Trophoblast cell (in vitro differentiated cells and primary cell): ENCODE data around the gene FBXO31.
A peak's percentile ranks its signal among the peaks of the same experiment; 100 is the strongest.

Experiments
- DNase-seq, 2 donors: peaks; one replicate each; pipeline ENCODE4 v3.0.0-alpha.2; 2016
- H2AFZ ChIP-seq: 2 replicates; pipeline ENCODE4 v1.6.1; 2013; ENCODE audit warnings: low read length, moderate library complexity, mild to moderate bottlenecking; ENCODE audit not compliant: insufficient read depth, poor library complexity
- H2AK5ac ChIP-seq: 2 replicates; pipeline ENCODE4 v1.6.1; 2013; ENCODE audit warnings: mild to moderate bottlenecking, low read length
- H2BK120ac ChIP-seq: 2 replicates; pipeline ENCODE4 v1.6.1; 2013; ENCODE audit warnings: low read length, mild to moderate bottlenecking, moderate library complexity; ENCODE audit not compliant: insufficient read depth, poor library complexity
- H2BK12ac ChIP-seq: 2 replicates; pipeline ENCODE4 v1.6.1; 2013; ENCODE audit warnings: mild to moderate bottlenecking, low read length, moderate library complexity
- H2BK5ac ChIP-seq: 2 replicates; pipeline ENCODE4 v1.6.1; 2013; ENCODE audit warnings: low read length, low read depth, moderate library complexity, mild to moderate bottlenecking; ENCODE audit not compliant: poor library complexity
- H3K14ac ChIP-seq: 2 replicates; pipeline ENCODE4 v1.6.1; 2013; ENCODE audit warnings: mild to moderate bottlenecking, low read length
- H3K18ac ChIP-seq: 2 replicates; pipeline ENCODE4 v1.6.1; 2013; ENCODE audit warnings: mild to moderate bottlenecking, low read length
- H3K23ac ChIP-seq: 2 replicates; pipeline ENCODE4 v1.6.1; 2013; ENCODE audit warnings: low read length
- H3K27ac ChIP-seq: 2 replicates; pipeline ENCODE4 v1.5.1; 2013; ENCODE audit warnings: low read depth, mild to moderate bottlenecking, inconsistent platforms, low read length, moderate library complexity
- H3K27me3 ChIP-seq: 2 replicates; pipeline ENCODE4 v1.6.1; 2013; ENCODE audit warnings: inconsistent platforms, mild to moderate bottlenecking, low read length, moderate library complexity; ENCODE audit not compliant: insufficient read depth
- H3K36me3 ChIP-seq, 2 experiments: 1 replicate in 1 of 2; 2 replicates in 1 of 2; pipeline ENCODE4 v1.6.1; 2013; ENCODE audit warnings: low read length in 2 of 2, mild to moderate bottlenecking in 2 of 2, moderate library complexity in 1 of 2; ENCODE audit not compliant: insufficient read depth in 2 of 2, control insufficient read depth in 1 of 2
- H3K4ac ChIP-seq: 2 replicates; pipeline ENCODE4 v1.6.1; 2013; ENCODE audit warnings: low read depth, mild to moderate bottlenecking, low read length, moderate library complexity
- H3K4me1 ChIP-seq, 2 experiments: 1 replicate in 1 of 2; 2 replicates in 1 of 2; pipeline ENCODE4 v1.6.1; 2013; ENCODE audit warnings: low read length in 2 of 2, mild to moderate bottlenecking in 2 of 2, moderate library complexity in 1 of 2; ENCODE audit not compliant: insufficient read depth in 2 of 2, control insufficient read depth in 1 of 2
- H3K4me2 ChIP-seq: 2 replicates; pipeline ENCODE4 v1.6.1; 2013; ENCODE audit warnings: inconsistent platforms, mild to moderate bottlenecking, low read length, moderate library complexity
- H3K4me3 ChIP-seq: 2 replicates; pipeline ENCODE4 v1.5.1; 2013; ENCODE audit warnings: mild to moderate bottlenecking, low read depth, low read length, inconsistent platforms
- H3K79me1 ChIP-seq: one replicate; pipeline ENCODE4 v1.6.1; 2013; ENCODE audit warnings: low read length
- H3K79me2 ChIP-seq: 2 replicates; pipeline ENCODE4 v1.6.1; 2013; ENCODE audit warnings: low read length, mild to moderate bottlenecking; ENCODE audit not compliant: control insufficient read depth, insufficient read depth, poor library complexity
- H3K9ac ChIP-seq: 2 replicates; pipeline ENCODE4 v1.6.1; 2013; ENCODE audit warnings: mild to moderate bottlenecking, low read length
- H3K9me3 ChIP-seq: 2 replicates; pipeline ENCODE4 v1.6.1; 2013; ENCODE audit warnings: low read depth, mild to moderate bottlenecking, control low read depth, inconsistent platforms, low read length; ENCODE audit not compliant: insufficient read depth
- H4K12ac ChIP-seq: 2 replicates; pipeline ENCODE4 v1.6.1; 2013; ENCODE audit warnings: low read depth, mild to moderate bottlenecking, low read length, moderate library complexity
- H4K8ac ChIP-seq: 2 replicates; pipeline ENCODE4 v1.6.1; 2013; ENCODE audit warnings: low read depth, mild to moderate bottlenecking, low read length, moderate library complexity
- H4K91ac ChIP-seq: one replicate; pipeline ENCODE4 v1.6.1; 2013; ENCODE audit warnings: low read depth, mild to moderate bottlenecking, low read length, moderate library complexity
- WGBS: extraction: QIAGEN DNeasy Blood & Tissue Kit; methylation state at CpG from one replicate; pipeline ENCODE4 v1.1.7; 2013; ENCODE audit warnings: missing lambda C conversion rate; ENCODE audit not compliant: insufficient read length, insufficient coverage; ENCODE audit errors: extremely low coverage; 5-methylcytosine and 5-hydroxymethylcytosine counted together

The FBXO31 gene

GRCh38 chr16:87279094-87279658, 104.4 kb downstream of the FBXO31 start:
- no peak overlapping the region for H4K91ac ChIP-seq

GRCh38 chr16:87278191-87279093, 105.1 kb downstream of the FBXO31 start:
- peak overlapping the region; percentile 43 for H3K14ac ChIP-seq
- H3K4me2 ChIP-seq, result no peak overlapping the region
- H2BK120ac ChIP-seq, result peak overlapping the region; percentile 8
- H3K79me2 ChIP-seq, result no peaks in the 10 kb centered on the region
- no peaks in the 10 kb centered on the region for H3K36me3 ChIP-seq
- H3K4me3 ChIP-seq, result peak overlapping the region; percentile 16
- H2AK5ac ChIP-seq, result peak overlapping the region; percentile 80
- H3K18ac ChIP-seq, result peak overlapping the region; percentile 16
- H3K4me1 ChIP-seq, result no peaks in the 10 kb centered on the region
- H2BK5ac ChIP-seq, result no peak overlapping the region
- peak overlapping the region; percentile 50 for H4K91ac ChIP-seq
- H2AFZ ChIP-seq, result no peak overlapping the region
- H2BK12ac ChIP-seq, result peak overlapping the region; percentile 82
- H3K27me3 ChIP-seq, result no peaks in the 10 kb centered on the region
- no peaks in the 10 kb centered on the region for H3K9me3 ChIP-seq
- no peak overlapping the region for H3K23ac ChIP-seq
- H3K27ac ChIP-seq, result no peak overlapping the region
- H4K12ac ChIP-seq, result no peak overlapping the region
- DNase-seq, result peak; percentile 64 to 82
- no peak overlapping the region for H3K9ac ChIP-seq
- no peak overlapping the region for H3K4ac ChIP-seq
- WGBS, result no CpG with 5 or more reads among the region's 38 CpGs
- H4K8ac ChIP-seq, result peak overlapping the region; percentile 11
- no peaks in the 10 kb centered on the region for H3K79me1 ChIP-seq

More at GRCh38 chr16:87279094-87279658, 104.4 kb downstream of the FBXO31 start:
- no peak overlapping the region for H2BK120ac ChIP-seq
- H3K4ac ChIP-seq, result no peak overlapping the region
- H3K79me2 ChIP-seq, result no peaks in the 10 kb centered on the region
- H2AFZ ChIP-seq, result no peak overlapping the region
- DNase-seq, result no peak
- no peak overlapping the region for H2BK5ac ChIP-seq
- no peaks in the 10 kb centered on the region for H3K36me3 ChIP-seq
- no peaks in the 10 kb centered on the region for H3K4me1 ChIP-seq
- no peaks in the 10 kb centered on the region for H3K79me1 ChIP-seq
- no peak overlapping the region for H3K18ac ChIP-seq
- H3K14ac ChIP-seq, result no peak overlapping the region
- H3K23ac ChIP-seq, result no peak overlapping the region
- no peak overlapping the region for H2BK12ac ChIP-seq
- H3K9me3 ChIP-seq, result no peaks in the 10 kb centered on the region
- H4K12ac ChIP-seq, result no peak overlapping the region
- no peak overlapping the region for H2AK5ac ChIP-seq
- H3K27ac ChIP-seq, result no peak overlapping the region
- H3K4me3 ChIP-seq, result peak overlapping the region; percentile 16
- H3K9ac ChIP-seq, result no peak overlapping the region
- no peak overlapping the region for H3K4me2 ChIP-seq
- whole genome bisulfite sequencing, result no CpG with 5 or more reads among the region's 18 CpGs
- H3K27me3 ChIP-seq, result no peaks in the 10 kb centered on the region
- H4K8ac ChIP-seq, result no peak overlapping the region
